CD14-positive monocyte (primary cell): ENCODE data around the gene MBD3L2B. TPM values are rescaled to one million over a fixed set of nuclear protein-coding genes. Genes with fewer than 3 reads are reported as not detected.

Experiments used
- DNase-seq, 3 donors: peaks; one replicate each; pipeline ENCODE4 v3.0.0-alpha.2; 2011 to 2022
- H2AFZ ChIP-seq: 2 replicates; pipeline ENCODE4 v1.6.0; 2012; ENCODE audit warnings: mild to moderate bottlenecking, low read depth, low read length, inconsistent platforms; ENCODE audit not compliant: insufficient read depth, poor library complexity, severe bottlenecking
- H3K27ac ChIP-seq, 2 donors: 1 replicate in 1 of 2; 2 replicates in 1 of 2; pipeline ENCODE4 v1.5.1; 2012 to 2013; ENCODE audit warnings: low read length in 2 of 2, control low read depth in 1 of 2, inconsistent platforms in 1 of 2, low read depth in 1 of 2, mild to moderate bottlenecking in 1 of 2
- H3K27me3 ChIP-seq, 2 donors: one replicate each; pipeline versions ENCODE4 v1.6.0 to v1.6.1; 2011 to 2013; ENCODE audit warnings: low read length in 2 of 2; ENCODE audit not compliant: control insufficient read depth in 2 of 2, insufficient read depth in 2 of 2
- H3K36me3 ChIP-seq, 2 donors: replicated peaks in 1 of 2; 1 replicate in 1 of 2; 2 replicates in 1 of 2; pipeline versions ENCODE4 v1.5.1 to v1.6.1; 2012 to 2013; ENCODE audit warnings: low read length in 2 of 2, control low read depth in 1 of 2, inconsistent platforms in 1 of 2, mild to moderate bottlenecking in 1 of 2; ENCODE audit not compliant: insufficient read depth in 2 of 2, control insufficient read depth in 1 of 2
- H3K4me1 ChIP-seq, 2 donors: 1 replicate in 1 of 2; 2 replicates in 1 of 2; pipeline versions ENCODE4 v1.5.1 to v1.6.1; 2012 to 2013; ENCODE audit warnings: low read length in 2 of 2, control low read depth in 1 of 2, inconsistent platforms in 1 of 2, mild to moderate bottlenecking in 1 of 2, moderate library complexity in 1 of 2; ENCODE audit not compliant: insufficient read depth in 2 of 2, control insufficient read depth in 1 of 2
- H3K4me2 ChIP-seq: replicated peaks from 2 replicates; pipeline ENCODE3; 2012; ENCODE audit warnings: low read length, moderate library complexity, mild to moderate bottlenecking; ENCODE audit not compliant: poor library complexity, severe bottlenecking; ENCODE audit errors: extremely low read depth
- H3K4me3 ChIP-seq, 3 experiments: fragments of 200-600 bp in 1 of 3; sonication (generic) in 1 of 3; replicated peaks in 1 of 3; 1 replicate in 2 of 3; 2 replicates in 1 of 3; pipeline ENCODE4 v1.5.1; 2011 to 2013; ENCODE audit warnings: low read length in 3 of 3, mild to moderate bottlenecking in 3 of 3, control low read depth in 2 of 3, low read depth in 2 of 3, inconsistent platforms in 1 of 3, moderate library complexity in 1 of 3
- H3K79me2 ChIP-seq: 2 replicates; pipeline ENCODE4 v1.6.0; 2012; ENCODE audit warnings: mild to moderate bottlenecking, control low read depth, inconsistent platforms, low read length, moderate library complexity; ENCODE audit not compliant: insufficient read depth
- H3K9ac ChIP-seq: 2 replicates; pipeline ENCODE4 v1.6.0; 2017; ENCODE audit warnings: low read length, mild to moderate bottlenecking; ENCODE audit not compliant: insufficient read depth, poor library complexity, severe bottlenecking
- H3K9me3 ChIP-seq, 2 donors: replicated peaks in 1 of 2; 1 replicate in 1 of 2; 2 replicates in 1 of 2; pipeline versions ENCODE4 v1.5.1 to v1.6.1; 2012 to 2013; ENCODE audit warnings: low read length in 2 of 2, control low read depth in 1 of 2; ENCODE audit not compliant: control insufficient read depth in 1 of 2, insufficient read depth in 1 of 2
- H4K20me1 ChIP-seq: 2 replicates; pipeline ENCODE4 v1.6.0; 2012; ENCODE audit warnings: mild to moderate bottlenecking, low read length, control low read depth, moderate library complexity; ENCODE audit not compliant: insufficient read depth
- H3K27ac Mint-ChIP-seq, 7 donors: one replicate each; pipeline ENCODE4 v1.8.0; 2020; ENCODE audit warnings: mild to moderate bottlenecking in 7 of 7, mixed read lengths in 7 of 7, moderate library complexity in 6 of 7, inconsistent platforms in 2 of 7
- H3K27me3 Mint-ChIP-seq, 3 donors: one replicate each; pipeline ENCODE4 v1.8.0; 2021 to 2022; ENCODE audit warnings: low read depth in 3 of 3, mild to moderate bottlenecking in 3 of 3, mixed read lengths in 3 of 3, moderate library complexity in 3 of 3, inconsistent platforms in 1 of 3
- H3K36me3 Mint-ChIP-seq, 2 donors: one replicate each; pipeline ENCODE4 v1.8.0; 2020; ENCODE audit warnings: mixed read lengths in 2 of 2, inconsistent platforms in 1 of 2, mild to moderate bottlenecking in 1 of 2
- H3K4me1 Mint-ChIP-seq: one replicate; pipeline ENCODE4 v1.8.0; 2020; ENCODE audit warnings: mild to moderate bottlenecking, mixed read lengths
- H3K4me3 Mint-ChIP-seq, 2 donors: one replicate each; pipeline ENCODE4 v1.8.0; 2020; ENCODE audit warnings: mild to moderate bottlenecking in 2 of 2, mixed read lengths in 2 of 2, moderate library complexity in 1 of 2
- H3K9me3 Mint-ChIP-seq, 7 donors: one replicate each; pipeline ENCODE4 v1.8.0; 2020 to 2022; ENCODE audit warnings: mixed read lengths in 7 of 7, mild to moderate bottlenecking in 6 of 7, moderate library complexity in 6 of 7, inconsistent platforms in 2 of 7
- CTCF ChIP-seq: fragments of 200-600 bp; IDR thresholded peaks from one replicate; pipeline ENCODE4 v1.8.0; 2022; ENCODE audit warnings: antibody characterized with exemption, mild to moderate bottlenecking
- WGBS: methylation state at CpG from one replicate; pipeline ENCODE4 v1.1.5; 2013; ENCODE audit warnings: missing lambda C conversion rate; ENCODE audit not compliant: insufficient coverage; 5-methylcytosine and 5-hydroxymethylcytosine counted together
- intact Hi-C, 2 donors: fragments of 100-400 bp; cut with micrococcal nuclease; formaldehyde crosslinking; loops; one replicate each; pipeline versions ENCODE4 v1.15.0 to v1.15.1; 2023
- polyA plus RNA-seq, 3 donors: library from polyadenylated mRNA; depleted of rRNA in 1 of 3; unstranded in 2 of 3; stranded (reverse) in 1 of 3; fragments of 300-500 nt in 2 of 3; fragments of >200 nt in 1 of 3; fragmentation: Illumina TruSeq in 2 of 3; gene quantifications; 1 replicate in 2 of 3; 2 replicates in 1 of 3; pipeline ENCODE4 v1.2.3, GENCODE V29; 2012 to 2021

The MBD3L2B gene
- polyA plus RNA-seq, 3 donors, result not detected

GRCh38 chr19:6969490-6969889 lies 51.7 kb downstream of the MBD3L2B start:
- Mint-ChIP-seq H3K36me3 (peaks cover 1 to 11% of the 10 kb centered on the region in 2 donors), H3K4me1 (peaks cover 33% of the 10 kb centered on the region), H3K27me3 (peaks cover 0 to 13% (median 0%) of the 10 kb centered on the region in 3 donors), H3K27ac (peak overlapping the region; percentile 79 to 96 (median 89)), H3K9me3 (peaks cover 5 to 15% (median 12%) of the 10 kb centered on the region in 7 donors), H3K4me3 (no peak overlapping the region)
- no CpG with 5 or more reads among the region's 2 CpGs for WGBS
- no peaks in the 10 kb centered on the region for H3K79me2 ChIP-seq
- no peak for TF ChIP-seq CTCF
- peaks cover 40 to 44% of the 10 kb centered on the region in 2 donors for H3K4me1 ChIP-seq
- peak overlapping the region in 1 of 2 donors; percentile 91 for H3K27ac ChIP-seq
- H3K27me3 ChIP-seq, result no peaks in the 10 kb centered on the region
- H3K4me3 ChIP-seq, result no peak overlapping the region
- DNase-seq, result no peak
- peaks cover 0 to 3% of the 10 kb centered on the region in 2 donors for H3K9me3 ChIP-seq
- no peak overlapping the region for H3K9ac ChIP-seq
- intact Hi-C loops, result no loop called here
- H3K4me2 ChIP-seq, result no peak overlapping the region
- H4K20me1 ChIP-seq, result no peaks in the 10 kb centered on the region
- H3K36me3 ChIP-seq, result no peaks in the 10 kb centered on the region
- no peak overlapping the region for H2AFZ ChIP-seq

Other genes with a start within 250 kb of the MBD3L2B start
- 10 to 100 TPM; 21.3 to 81.2 (median 30.2) TPM for gene VAV1, start 248.7 kb downstream of the MBD3L2B start, polyA plus RNA-seq
- gene ADGRE1, start 133.9 kb downstream of the MBD3L2B start, polyA plus RNA-seq, result 10 to 100 TPM; 13.9 to 37.7 (median 21.6) TPM
- not detected for gene MBD3L5, start 9.1 kb upstream of the MBD3L2B start, polyA plus RNA-seq
- gene MBD3L4, start 18.7 kb upstream of the MBD3L2B start, polyA plus RNA-seq, result not detected
- not detected for gene MBD3L2, start 27.9 kb upstream of the MBD3L2B start, polyA plus RNA-seq
- gene MBD3L3, start 37.2 kb upstream of the MBD3L2B start, polyA plus RNA-seq, result not detected
- 1 to 10 TPM in 2 of 3 donors, under 1 TPM in 1; 0.87 to 3.4 (median 1.7) TPM for gene ZNF557, start 48.3 kb upstream of the MBD3L2B start, polyA plus RNA-seq